ENCODE results near the gene F8. TPM values are rescaled to one million over a fixed set of nuclear protein-coding genes. Genes with fewer than 3 reads are reported as not detected.

F8 gene
- total and polyA plus RNA-seq, 2 of the 4 experiments (the other 2 are of a cell fraction) = 1.4 to 1.5 TPM

DNA sequence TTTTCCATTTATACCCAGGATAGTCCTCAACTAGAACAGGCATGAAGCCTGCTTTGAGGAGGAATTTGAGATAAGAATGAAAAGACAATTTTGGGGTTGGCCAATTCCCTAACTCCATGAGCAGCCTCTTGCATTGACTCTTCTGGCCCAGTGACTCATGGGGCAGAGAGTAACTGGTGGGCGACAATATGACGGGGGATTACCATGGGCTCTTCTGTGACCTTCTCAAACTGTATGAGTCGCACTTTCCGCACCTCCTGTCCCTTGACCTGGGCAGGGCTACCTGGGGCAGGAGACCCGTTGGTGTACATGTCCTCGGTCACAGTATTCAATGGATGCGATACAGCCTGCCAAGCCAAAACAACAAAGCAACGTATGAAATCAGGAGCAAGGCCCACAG, 230.6 kb downstream of the F8 start:
- no peaks in the 10 kb centered on the region for H3K4me1 ChIP-seq (ENCODE audit: control insufficient read depth, insufficient read depth, low read length)
- no peak overlapping the region for H3K4me3 ChIP-seq (ENCODE audit: insufficient read depth, low read depth, low read length)
- no peak overlapping the region for H2AK9ac ChIP-seq (replicated peaks; ENCODE audit: low read depth, low read length, poor library complexity)
- dilution Hi-C loops (cut with HindIII; ENCODE audit: low sequenced_read_pairs, unreplicated experiment) = no loop called here
- no peak overlapping the region for H4K5ac ChIP-seq (ENCODE audit: low read depth, low read length)
- TF ChIP-seq MAFK (IDR thresholded peaks at IDR 0.05; ENCODE audit: low read depth, low read length) (no peak), POLR2A (IDR thresholded peaks at IDR 0.05; ENCODE audit: low read depth, low read length) (no peak), CEBPB (IDR thresholded peaks at IDR 0.05; ENCODE audit: low read depth, low read length) (no peak), MAZ (IDR thresholded peaks at IDR 0.05; ENCODE audit: borderline replicate concordance, low read depth, low read length) (no peak), SMC3 (IDR thresholded peaks at IDR 0.05; ENCODE audit: low read depth, low read length) (no peak), RCOR1 (IDR thresholded peaks at IDR 0.05; ENCODE audit: insufficient replicate concordance, low read length) (no peak), MXI1 (IDR thresholded peaks at IDR 0.05; ENCODE audit: borderline replicate concordance, low read depth, low read length) (no peak), RAD21 (IDR thresholded peaks at IDR 0.05; ENCODE audit: low read length) (no peak), BHLHE40 (IDR thresholded peaks at IDR 0.05; ENCODE audit: low read depth, low read length) (no peak), CHD1 (IDR thresholded peaks at IDR 0.05; ENCODE audit: low read depth, low read length) (no peak), NFE2L2 (IDR thresholded peaks at IDR 0.05; ENCODE audit: low read depth, low read length) (no peak), RFX5 (IDR thresholded peaks at IDR 0.05; ENCODE audit: low read depth, low read length) (no peak), FOS (IDR thresholded peaks at IDR 0.05; ENCODE audit: low read depth, low read length) (no peak)
- TF ChIP-seq, protein P1, sequence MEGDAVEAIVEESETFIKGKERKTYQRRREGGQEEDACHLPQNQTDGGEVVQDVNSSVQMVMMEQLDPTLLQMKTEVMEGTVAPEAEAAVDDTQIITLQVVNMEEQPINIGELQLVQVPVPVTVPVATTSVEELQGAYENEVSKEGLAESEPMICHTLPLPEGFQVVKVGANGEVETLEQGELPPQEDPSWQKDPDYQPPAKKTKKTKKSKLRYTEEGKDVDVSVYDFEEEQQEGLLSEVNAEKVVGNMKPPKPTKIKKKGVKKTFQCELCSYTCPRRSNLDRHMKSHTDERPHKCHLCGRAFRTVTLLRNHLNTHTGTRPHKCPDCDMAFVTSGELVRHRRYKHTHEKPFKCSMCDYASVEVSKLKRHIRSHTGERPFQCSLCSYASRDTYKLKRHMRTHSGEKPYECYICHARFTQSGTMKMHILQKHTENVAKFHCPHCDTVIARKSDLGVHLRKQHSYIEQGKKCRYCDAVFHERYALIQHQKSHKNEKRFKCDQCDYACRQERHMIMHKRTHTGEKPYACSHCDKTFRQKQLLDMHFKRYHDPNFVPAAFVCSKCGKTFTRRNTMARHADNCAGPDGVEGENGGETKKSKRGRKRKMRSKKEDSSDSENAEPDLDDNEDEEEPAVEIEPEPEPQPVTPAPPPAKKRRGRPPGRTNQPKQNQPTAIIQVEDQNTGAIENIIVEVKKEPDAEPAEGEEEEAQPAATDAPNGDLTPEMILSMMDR (conservative IDR thresholded peaks at IDR 0.05; ENCODE audit: low read depth, low read length) = no peak
- TF ChIP-seq, protein P2, sequence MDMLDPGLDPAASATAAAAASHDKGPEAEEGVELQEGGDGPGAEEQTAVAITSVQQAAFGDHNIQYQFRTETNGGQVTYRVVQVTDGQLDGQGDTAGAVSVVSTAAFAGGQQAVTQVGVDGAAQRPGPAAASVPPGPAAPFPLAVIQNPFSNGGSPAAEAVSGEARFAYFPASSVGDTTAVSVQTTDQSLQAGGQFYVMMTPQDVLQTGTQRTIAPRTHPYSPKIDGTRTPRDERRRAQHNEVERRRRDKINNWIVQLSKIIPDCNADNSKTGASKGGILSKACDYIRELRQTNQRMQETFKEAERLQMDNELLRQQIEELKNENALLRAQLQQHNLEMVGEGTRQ (IDR thresholded peaks at IDR 0.05; ENCODE audit: low read depth, low read length) = no peak
- TF ChIP-seq, protein P3, sequence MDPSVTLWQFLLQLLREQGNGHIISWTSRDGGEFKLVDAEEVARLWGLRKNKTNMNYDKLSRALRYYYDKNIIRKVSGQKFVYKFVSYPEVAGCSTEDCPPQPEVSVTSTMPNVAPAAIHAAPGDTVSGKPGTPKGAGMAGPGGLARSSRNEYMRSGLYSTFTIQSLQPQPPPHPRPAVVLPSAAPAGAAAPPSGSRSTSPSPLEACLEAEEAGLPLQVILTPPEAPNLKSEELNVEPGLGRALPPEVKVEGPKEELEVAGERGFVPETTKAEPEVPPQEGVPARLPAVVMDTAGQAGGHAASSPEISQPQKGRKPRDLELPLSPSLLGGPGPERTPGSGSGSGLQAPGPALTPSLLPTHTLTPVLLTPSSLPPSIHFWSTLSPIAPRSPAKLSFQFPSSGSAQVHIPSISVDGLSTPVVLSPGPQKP (IDR thresholded peaks at IDR 0.05; ENCODE audit: borderline replicate concordance, low read depth, low read length) = no peak
- ChIA-PET CTCF (no interaction called here), POLR2A (ENCODE audit: unreplicated experiment) (no interaction called here)
- H2AFZ ChIP-seq (replicated peaks; ENCODE audit: low read length, poor library complexity) = no peak overlapping the region
- no peaks in the 10 kb centered on the region for H3K27me3 ChIP-seq (ENCODE audit: control insufficient read depth, insufficient read depth, low read length)
- no peak overlapping the region for H3K18ac ChIP-seq (ENCODE audit: low read depth, low read length)
- H2AK5ac ChIP-seq (ENCODE audit: low read depth, low read length) = no peak overlapping the region
- no peak overlapping the region for H3K14ac ChIP-seq (replicated peaks; ENCODE audit: low read depth, low read length)
- H3K9ac ChIP-seq (ENCODE audit: low read depth, low read length) = no peak overlapping the region
- no peaks in the 10 kb centered on the region for H3K9me3 ChIP-seq (ENCODE audit: control insufficient read depth, insufficient read depth, low read length)
- no peak overlapping the region for H3K27ac ChIP-seq (ENCODE audit: insufficient read depth, low read length)
- in situ Hi-C loops (cut with MboI; ENCODE audit: low sequenced_read_pairs) = no loop called here
- no peak overlapping the region for H3K4me2 ChIP-seq (ENCODE audit: low read depth, low read length)
- no peak overlapping the region for H2BK120ac ChIP-seq (ENCODE audit: low read depth, low read length)
- H4K91ac ChIP-seq (ENCODE audit: insufficient read depth, low read depth, low read length) = no peak overlapping the region
- no peak overlapping the region for H3K56ac ChIP-seq (ENCODE audit: extremely low read depth, insufficient read depth, low read length)
- WGBS, 2 experiments (ENCODE audit: extremely low coverage in 2 of 2, insufficient read length in 1 of 2) = 73% methylated on average over 3 of the region's 8 CpGs; no CpG with 5 or more reads in 1 of the 2 experiments
- H2BK20ac ChIP-seq (ENCODE audit: low read depth, low read length) = no peak overlapping the region
- H3K9me1 ChIP-seq (ENCODE audit: insufficient read depth, low read length) = no peaks in the 10 kb centered on the region
- no peak overlapping the region for H2BK15ac ChIP-seq (ENCODE audit: low read depth, low read length)
- intact Hi-C loops (cut with micrococcal nuclease) = no loop called here
- no peak for DNase-seq
- ATAC-seq (ENCODE audit: low read depth) = no peak
- no peaks in the 10 kb centered on the region for H4K20me1 ChIP-seq (ENCODE audit: insufficient read depth, low read length)
- no TSS peak for BruUV-seq (replicated peaks)
- no peak overlapping the region for H4K8ac ChIP-seq (ENCODE audit: low read depth in 2 of 2, low read length in 2 of 2)
- H3K79me1 ChIP-seq (ENCODE audit: low read depth in 1 of 2, low read length in 2 of 2) = peaks cover 5 to 12% of the 10 kb centered on the region in 2 experiments; a peak in 3 of 4 replicates
- H3K36me3 ChIP-seq (ENCODE audit: control insufficient read depth, insufficient read depth, low read length) = 0 out of 2 replicates have a peak, but pooled peaks cover 1% of the 10 kb centered on the region
- no peak overlapping the region for H3K23ac ChIP-seq (ENCODE audit: low read depth, low read length)
- H2BK5ac ChIP-seq (ENCODE audit: low read depth, low read length, poor library complexity, severe bottlenecking) = no peak overlapping the region
- no peak overlapping the region for H3K4ac ChIP-seq (ENCODE audit: low read depth, low read length)
